ENCODE data around the gene ANO1. TPM values are rescaled to one million over a fixed set of nuclear protein-coding genes. Genes with fewer than 3 reads are reported as not detected.
"Not testable (repeated sequence)": the region's sequence is repeated elsewhere in the genome, so short reads cannot be mapped to it uniquely, and the experiment has no call there.

The ANO1 gene
- total RNA-seq, 8 experiments from 2014 or later = 0.20 to 0.71 (median 0.29) TPM; not detected in 2

- in situ Hi-C loops (cut with MboI; ENCODE audit: low pct_unique_long_range_greater_than_20kb in 2 of 9, low sequenced_read_pairs in 9 of 9, unreplicated experiment in 9 of 9) = loop anchor here in 8 of 9 experiments (25.0 kb wide), 3 partner anchors 275 to 500 kb away; partner anchors contain the start of genes FGF19 (in 4 of the 8) and LTO1 (in 4 of the 8)
- WGBS, 10 experiments = 20 to 90% (median 62%) methylated on average over 1 to 6 of the region's 15 CpGs; no CpG with 5 or more reads in 7 of the 10 experiments
- no peak overlapping the region for H3K4me3 ChIP-seq
- peaks cover 0 to 3% of the 10 kb centered on the region in 2 donors for H3K4me1 ChIP-seq (replicated peaks in 1 of 2)
- no peak overlapping the region for H3K27ac ChIP-seq
- ATAC-seq (replicated peaks in 6 of 8) = no peak
Measured at GRCh38 chr11:70187771-70188170, 109.7 kb downstream of the ANO1 start.

GRCh38 chr11:70189622-70190021 lies 111.5 kb downstream of the ANO1 start:
- no peak overlapping the region for H3K27ac ChIP-seq
- in situ Hi-C loops (cut with MboI; ENCODE audit: low pct_unique_long_range_greater_than_20kb in 2 of 9, low sequenced_read_pairs in 9 of 9, unreplicated experiment in 9 of 9) = loop anchor here (10.0 to 25.0 kb wide), 6 partner anchors 265 to 505 kb away; partner anchors contain the start of genes FGF19 (in 4 of the 9) and LTO1 (in 4 of the 9)
- ATAC-seq (replicated peaks in 6 of 8) = no peak
- H3K4me3 ChIP-seq = no peak overlapping the region
- 20 to 93% (median 60%) methylated on average over 1 to 7 of the region's 11 CpGs; no CpG with 5 or more reads in 2 of the 10 experiments for WGBS, 10 experiments
- H3K4me1 ChIP-seq (replicated peaks in 1 of 2) = peaks cover 0 to 3% of the 10 kb centered on the region in 2 donors

GRCh38 chr11:70191495-70192140 lies 113.5 kb downstream of the ANO1 start:
- in situ Hi-C loops (cut with MboI; ENCODE audit: low pct_unique_long_range_greater_than_20kb in 2 of 9, low sequenced_read_pairs in 9 of 9, unreplicated experiment in 9 of 9) = loop anchor here (10.0 to 25.0 kb wide), 6 partner anchors 267 to 507 kb away; partner anchors contain the start of genes FGF19 (in 4 of the 9) and LTO1 (in 4 of the 9)
- H3K4me3 ChIP-seq = no peak overlapping the region
- no peak overlapping the region for H3K27ac ChIP-seq
- ATAC-seq (replicated peaks in 6 of 8) = peak; percentile 89 to 95 (median 92)
- peaks cover 0 to 3% of the 10 kb centered on the region in 2 donors for H3K4me1 ChIP-seq (replicated peaks in 1 of 2)
- WGBS, 10 experiments = 0 to 27% (median 8%) methylated on average over 2 to 13 of the region's 22 CpGs; no CpG with 5 or more reads in 4 of the 10 experiments

GRCh38 chr11:70192666-70193410 lies 114.7 kb downstream of the ANO1 start:
- WGBS, 10 experiments = 10 to 100% (median 45%) methylated on average over 1 to 10 of the region's 15 CpGs; no CpG with 5 or more reads in 2 of the 10 experiments
- H3K4me1 ChIP-seq (replicated peaks in 1 of 2) = peaks cover 0 to 3% of the 10 kb centered on the region in 2 donors
- H3K4me3 ChIP-seq = no peak overlapping the region
- in situ Hi-C loops (cut with MboI; ENCODE audit: low pct_unique_long_range_greater_than_20kb in 2 of 9, low sequenced_read_pairs in 9 of 9, unreplicated experiment in 9 of 9) = loop anchor here (10.0 to 25.0 kb wide), 6 partner anchors 268 to 508 kb away; partner anchors contain the start of genes FGF19 (in 4 of the 9) and LTO1 (in 4 of the 9)
- no peak overlapping the region for H3K27ac ChIP-seq
- peak in 5 of 8 experiments; percentile 44 to 76 (median 60) for ATAC-seq (replicated peaks in 6 of 8)

- in situ Hi-C loops (cut with MboI; ENCODE audit: low pct_unique_long_range_greater_than_20kb in 2 of 9, low sequenced_read_pairs in 9 of 9, unreplicated experiment in 9 of 9) = loop anchor here (10.0 to 25.0 kb wide), 6 partner anchors 269 to 509 kb away; partner anchors contain the start of genes FGF19 (in 4 of the 9) and LTO1 (in 4 of the 9)
- no peak overlapping the region for H3K4me3 ChIP-seq
- H3K27ac ChIP-seq = no peak overlapping the region
- 23 to 86% (median 70%) methylated on average over 2 to 7 of the region's 7 CpGs; no CpG with 5 or more reads in 1 of the 10 experiments for WGBS, 10 experiments
- H3K4me1 ChIP-seq (replicated peaks in 1 of 2) = peaks cover 0 to 3% of the 10 kb centered on the region in 2 donors
- ATAC-seq (replicated peaks in 6 of 8) = peak in 1 of 8 experiments; percentile 13
Measured at GRCh38 chr11:70193411-70194292, 115.5 kb downstream of the ANO1 start.

- no peak for ATAC-seq (replicated peaks in 6 of 8)
- H3K4me3 ChIP-seq = no peak overlapping the region
- H3K27ac ChIP-seq = no peak overlapping the region
- in situ Hi-C loops (cut with MboI; ENCODE audit: low pct_unique_long_range_greater_than_20kb in 2 of 9, low sequenced_read_pairs in 9 of 9, unreplicated experiment in 9 of 9) = loop anchor here (5.0 to 25.0 kb wide), 8 partner anchors 270 to 510 kb away; partner anchors contain the start of genes FGF19 (in 4 of the 9) and LTO1 (in 4 of the 9)
- H3K4me1 ChIP-seq (replicated peaks in 1 of 2) = peaks cover 0 to 3% of the 10 kb centered on the region in 2 donors
- 0 to 100% (median 29%) methylated on average over 2 to 3 of the region's 3 CpGs; no CpG with 5 or more reads in 1 of the 10 experiments for WGBS, 10 experiments
Measured at GRCh38 chr11:70194792-70195791, 117.0 kb downstream of the ANO1 start.

GRCh38 chr11:70200212-70200844 lies 122.2 kb downstream of the ANO1 start:
- Histone ChIP-seq H3K4me1 (replicated peaks in 1 of 2) (peaks cover 8 to 12% of the 10 kb centered on the region in 2 donors), H3K27ac (no peak overlapping the region), H3K4me3 (no peak overlapping the region)
- in situ Hi-C loops (cut with MboI; ENCODE audit: low pct_unique_long_range_greater_than_20kb in 2 of 9, low sequenced_read_pairs in 9 of 9, unreplicated experiment in 9 of 9) = no loop called here
- 36 to 85% (median 63%) methylated on average over 1 to 8 of the region's 10 CpGs for WGBS, 10 experiments
- ATAC-seq (replicated peaks in 6 of 8) = no peak

GRCh38 chr11:70201047-70201446 lies 122.9 kb downstream of the ANO1 start:
- ATAC-seq (replicated peaks in 6 of 8); H3K4me3 ChIP-seq; in situ Hi-C loops (cut with MboI; ENCODE audit: low pct_unique_long_range_greater_than_20kb in 2 of 9, low sequenced_read_pairs in 9 of 9, unreplicated experiment in 9 of 9); H3K27ac ChIP-seq: not testable (repeated sequence)
- 75 to 100% (median 100%) methylated on average over 1 to 2 of the region's 3 CpGs; no CpG with 5 or more reads in 1 of the 10 experiments for WGBS, 10 experiments
- peaks cover 8 to 12% of the 10 kb centered on the region in 2 donors for H3K4me1 ChIP-seq (replicated peaks in 1 of 2)

- no peak for ATAC-seq (replicated peaks in 6 of 8)
Measured at GRCh38 chr11:70201882-70202861, 124.1 kb downstream of the ANO1 start.

More at GRCh38 chr11:70201882-70202861, 124.1 kb downstream of the ANO1 start:
- Histone ChIP-seq H3K27ac (no peak overlapping the region), H3K4me3 (peak overlapping the region; percentile 66 to 93 (median 82)), H3K4me1 (replicated peaks in 1 of 2) (peaks cover 8 to 12% of the 10 kb centered on the region in 2 donors)
- in situ Hi-C loops (cut with MboI; ENCODE audit: low pct_unique_long_range_greater_than_20kb in 2 of 9, low sequenced_read_pairs in 9 of 9, unreplicated experiment in 9 of 9) = no loop called here
- 43 to 93% (median 82%) methylated on average over 2 to 16 of the region's 29 CpGs; no CpG with 5 or more reads in 2 of the 10 experiments for WGBS, 10 experiments
